HG03457 (cell line): ENCODE data around the gene MTCH2.
A peak's percentile ranks its signal among the peaks of the same experiment; 100 is the strongest.
"Not testable (repeated sequence)": the region's sequence is repeated elsewhere in the genome, so short reads cannot be mapped to it uniquely, and the experiment has no call there.

Experiments used
- ATAC-seq: cut with Tn5 transposase; IDR thresholded peaks from one replicate; pipeline ENCODE4 v1.9.1; 2021; ENCODE audit warnings: moderate number of reproducible peaks; ENCODE audit not compliant: unreplicated experiment

The MTCH2 gene

DNA sequence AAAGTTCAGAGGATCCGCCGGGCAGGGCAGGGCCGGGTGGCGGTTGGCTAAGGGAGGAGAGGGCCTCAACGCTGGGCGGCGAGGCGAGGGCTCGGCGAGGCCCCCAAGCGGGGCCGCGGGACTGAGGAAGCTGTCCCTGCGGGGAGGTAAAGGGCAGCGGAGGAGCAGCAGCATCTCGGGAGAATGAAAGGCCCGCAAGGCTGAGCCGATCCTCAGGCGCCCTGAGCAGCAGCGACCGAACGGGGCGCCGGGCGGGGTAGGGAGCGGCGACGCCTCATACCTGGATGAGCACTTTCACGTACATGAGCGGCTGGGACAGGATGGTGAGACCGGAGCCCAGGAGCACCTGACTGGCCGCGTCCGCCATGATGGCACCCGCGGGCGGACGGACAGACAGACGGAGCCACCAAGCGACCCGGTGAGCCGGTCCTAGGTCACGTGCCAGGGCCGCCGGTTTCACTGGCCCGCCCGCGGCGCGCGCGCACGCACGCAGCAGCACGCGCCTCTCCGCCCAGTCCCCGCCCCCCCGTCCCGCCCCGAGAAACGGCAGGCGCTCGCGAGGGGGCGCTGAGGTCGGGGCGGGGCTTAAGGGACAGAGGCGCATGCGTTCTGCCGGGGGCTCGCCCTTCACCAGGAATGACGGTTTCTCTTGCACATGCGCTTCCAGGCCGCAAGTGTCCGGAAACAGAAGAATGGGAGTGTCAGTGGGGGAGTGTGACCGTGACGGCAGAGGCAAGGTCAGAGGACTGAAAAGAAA lies at the start of gene MTCH2:
TSS of gene MTCH2 (minus strand) at position 461 of the 757 bp plus-strand sequence. CDS start at position 367, 94 bp downstream.
- peak; percentile 91 for ATAC-seq

DNA sequence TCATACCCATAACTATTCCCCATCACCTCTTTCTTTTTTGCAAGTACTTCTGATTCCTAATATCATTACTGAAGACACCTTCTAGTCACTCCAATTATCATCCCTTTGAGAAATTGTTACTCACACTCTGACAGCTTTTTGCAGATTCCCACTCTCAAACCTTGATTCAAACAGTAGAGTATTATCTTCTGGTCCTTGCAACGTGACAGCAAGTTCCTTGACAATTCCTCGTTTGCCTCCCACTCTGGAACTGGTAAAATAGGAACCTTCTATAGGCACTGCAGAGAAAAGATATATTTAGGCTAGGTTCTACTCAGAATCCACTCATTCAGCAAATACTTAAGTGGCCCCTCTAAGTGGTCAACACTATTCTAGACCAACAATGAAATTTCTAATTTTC lies 49.6 kb upstream of the MTCH2 start:
- ATAC-seq: no peak

DNA sequence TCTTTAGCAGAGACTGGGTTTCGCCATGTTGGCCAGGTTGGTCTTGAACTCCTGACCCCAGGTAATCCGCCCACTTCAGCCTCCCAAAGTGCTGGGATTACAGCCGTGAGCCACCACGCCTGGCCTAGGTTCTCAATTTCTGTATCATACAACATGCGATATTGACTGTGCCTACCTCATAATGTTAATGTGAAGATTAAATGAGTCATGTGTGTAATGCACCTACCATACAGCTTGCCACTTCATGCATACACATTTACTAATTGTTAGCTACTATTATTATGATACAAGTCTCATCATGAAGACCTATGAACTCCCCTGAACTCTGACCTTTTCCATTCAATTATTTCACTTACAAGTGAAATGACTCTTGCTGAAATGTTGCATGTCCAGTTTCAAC lies 47.1 kb upstream of the MTCH2 start:
- ATAC-seq: no peak

DNA sequence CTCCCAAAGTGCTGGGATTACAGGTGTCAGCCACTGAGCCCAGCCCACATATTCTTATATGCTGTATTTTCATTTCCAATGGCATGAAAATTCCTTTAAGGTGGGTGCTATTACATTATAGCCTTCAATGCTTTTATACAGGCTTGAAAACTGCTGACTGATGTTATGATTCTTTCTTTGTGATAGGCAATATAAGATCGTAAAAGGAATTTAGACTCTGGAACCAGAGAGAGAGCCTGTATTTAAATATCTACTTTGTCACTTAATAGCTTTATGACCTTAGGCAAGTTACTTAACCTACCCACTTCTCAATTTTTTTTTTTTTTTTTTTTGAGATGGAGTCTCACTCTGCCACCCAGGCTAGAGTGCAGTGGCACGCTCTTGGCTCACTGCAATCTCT lies 46.6 kb upstream of the MTCH2 start:
- ATAC-seq: no peak

DNA sequence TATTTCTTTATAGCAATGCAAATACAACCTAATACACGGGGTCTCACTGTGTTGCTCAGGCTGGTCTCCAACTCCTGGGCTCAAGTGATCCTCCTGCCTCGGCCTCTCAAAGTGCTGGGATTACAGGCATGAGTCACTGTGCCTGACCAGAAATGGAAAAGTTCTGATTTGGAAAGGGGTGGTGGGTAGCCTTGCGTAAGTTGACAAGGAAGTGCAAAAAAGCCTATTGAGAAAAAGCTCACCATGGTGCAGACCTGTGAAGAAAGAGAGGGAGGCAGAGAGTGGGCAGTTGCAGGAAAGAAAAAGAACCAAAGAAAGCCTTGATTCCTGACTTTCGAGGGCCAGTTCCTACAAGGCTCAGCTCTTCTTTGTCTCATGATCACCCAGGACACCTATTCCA lies 45.8 kb upstream of the MTCH2 start:
- no peak for ATAC-seq

DNA sequence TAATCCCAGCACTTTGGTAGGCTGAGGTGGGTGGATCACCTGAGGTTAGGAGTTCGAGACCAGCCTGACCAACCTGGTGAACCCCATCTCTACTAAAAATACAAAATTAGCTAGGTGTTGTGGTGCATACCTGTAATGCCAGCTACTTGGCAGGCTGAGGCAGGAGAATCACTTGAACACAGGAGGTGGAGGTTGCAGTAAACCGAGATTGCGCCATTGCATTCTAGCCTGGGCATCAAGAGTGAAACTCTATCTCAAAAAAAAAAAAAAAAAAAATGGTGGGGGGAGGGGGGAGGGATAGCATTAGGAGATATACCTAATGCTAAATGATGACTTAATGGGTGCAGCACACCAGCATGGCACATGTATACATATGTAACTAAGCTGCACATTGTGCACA lies 44.3 kb upstream of the MTCH2 start:
- not testable (repeated sequence) for ATAC-seq

DNA sequence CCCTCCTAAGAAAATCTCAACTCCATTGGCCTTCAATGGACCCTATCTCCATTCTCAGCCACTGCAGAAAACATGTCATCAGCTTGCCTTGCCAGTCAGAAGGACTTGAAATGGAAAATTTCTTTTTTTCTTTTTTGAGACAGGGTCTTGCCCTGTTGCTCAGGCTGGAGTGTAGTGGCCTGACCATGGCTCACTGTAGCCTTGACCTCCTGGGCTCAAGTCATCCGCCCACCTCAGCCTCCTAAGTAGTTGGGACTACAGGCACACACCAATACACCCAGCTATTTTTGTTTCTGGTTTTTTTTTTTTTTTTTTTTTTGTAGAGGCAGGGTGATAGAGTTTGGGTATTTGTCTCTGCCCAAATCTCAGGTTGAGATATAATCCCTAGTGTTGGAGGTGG lies 43.8 kb upstream of the MTCH2 start:
- ATAC-seq: no peak

DNA sequence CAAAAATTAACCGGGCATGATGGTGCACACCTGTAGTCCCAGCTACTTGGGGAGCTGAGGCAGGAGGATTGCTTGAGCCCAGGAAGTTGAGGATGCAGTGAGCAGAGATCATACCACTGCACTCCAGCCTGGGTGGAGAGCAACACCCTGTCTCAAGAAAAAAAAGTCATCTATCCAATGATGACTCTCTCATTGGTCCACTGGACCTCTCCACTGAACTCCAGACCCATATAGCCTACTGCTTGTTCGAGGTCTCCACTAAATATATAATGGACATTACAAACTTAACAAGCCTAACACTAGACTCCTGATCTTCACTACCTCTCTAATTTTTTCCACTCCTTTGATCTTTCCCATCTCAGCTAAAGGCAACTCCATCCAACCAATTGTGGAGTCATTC lies 33.5 kb upstream of the MTCH2 start:
- ATAC-seq: no peak

DNA sequence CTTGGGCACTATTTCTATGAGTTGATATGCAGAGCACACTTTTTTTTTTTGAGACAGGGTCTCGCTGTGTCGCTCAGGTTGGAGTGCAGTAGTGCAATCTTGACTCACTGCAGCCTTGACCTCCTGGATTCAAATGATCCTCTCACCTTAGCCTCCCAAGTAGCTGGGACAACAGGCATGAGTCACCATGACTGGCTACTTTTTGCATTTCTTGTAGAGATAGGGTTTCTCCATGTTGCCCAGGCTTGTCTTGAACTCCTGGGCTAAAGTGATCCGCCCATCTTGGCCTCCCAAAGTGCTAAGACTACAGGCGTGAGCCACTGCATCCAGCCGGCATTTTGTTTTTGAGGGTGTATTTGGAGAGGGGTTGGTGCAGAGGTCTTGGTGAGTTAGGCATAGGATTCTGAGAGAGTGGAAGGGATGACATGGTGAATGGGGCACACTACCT lies 29.9 kb upstream of the MTCH2 start:
- ATAC-seq: no peak

DNA sequence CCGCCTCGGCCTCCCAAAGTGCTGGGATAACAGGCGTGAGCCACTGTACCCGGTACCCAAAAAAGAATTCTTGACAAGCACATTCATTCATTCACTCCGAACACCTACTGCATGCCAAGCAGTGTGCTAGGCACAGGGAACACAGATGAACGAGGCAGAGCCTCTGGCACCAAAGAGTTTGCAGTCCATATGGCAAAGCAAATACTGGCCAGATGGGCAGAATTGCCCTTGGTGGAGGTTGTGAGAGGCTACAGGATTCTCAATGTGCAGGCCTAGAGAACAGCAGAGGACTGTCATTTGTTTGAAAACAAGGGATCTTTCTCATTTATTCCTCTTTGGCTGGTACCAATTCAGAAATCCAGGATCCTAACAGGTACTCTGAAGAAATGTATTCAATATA lies 27.5 kb upstream of the MTCH2 start:
- ATAC-seq: no peak

DNA sequence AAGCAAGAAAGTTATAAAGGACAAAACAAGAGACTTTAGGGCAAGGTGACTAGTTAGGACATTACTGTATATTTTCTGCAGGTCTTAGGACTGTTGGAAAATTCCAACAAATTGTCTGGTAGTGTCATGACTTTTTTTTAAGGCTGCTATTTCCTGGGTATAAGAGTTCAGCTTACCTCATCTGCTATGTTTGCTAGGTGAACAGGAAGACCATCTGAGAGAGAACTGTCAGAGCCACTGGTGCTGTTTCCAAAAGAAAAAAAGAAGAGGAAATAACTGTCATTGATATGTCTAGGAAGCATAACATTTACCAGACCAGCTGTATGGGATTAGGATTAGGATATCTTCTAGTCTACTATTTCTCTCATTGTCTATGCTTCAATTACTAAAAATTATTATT lies 26.3 kb upstream of the MTCH2 start:
- no peak for ATAC-seq

DNA sequence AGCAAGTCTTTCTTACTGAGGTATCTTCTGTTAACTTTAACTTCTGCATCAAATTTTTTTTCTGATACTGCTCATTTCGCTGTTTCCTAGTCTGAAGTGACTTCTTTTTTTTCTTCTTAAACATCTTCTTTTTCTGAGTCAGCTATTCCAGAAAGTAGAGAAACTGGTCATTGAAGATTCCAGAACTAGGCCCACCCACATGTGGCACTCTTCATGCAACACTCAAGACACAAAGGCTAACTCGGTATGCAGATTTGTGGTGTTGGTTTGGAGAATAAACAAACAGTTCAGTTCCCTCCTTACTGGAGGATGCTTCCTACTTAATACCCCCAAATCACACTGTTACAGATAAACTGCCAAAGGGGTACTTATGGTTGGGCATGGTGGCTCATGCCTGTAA lies 25.2 kb upstream of the MTCH2 start:
- ATAC-seq: no peak

DNA sequence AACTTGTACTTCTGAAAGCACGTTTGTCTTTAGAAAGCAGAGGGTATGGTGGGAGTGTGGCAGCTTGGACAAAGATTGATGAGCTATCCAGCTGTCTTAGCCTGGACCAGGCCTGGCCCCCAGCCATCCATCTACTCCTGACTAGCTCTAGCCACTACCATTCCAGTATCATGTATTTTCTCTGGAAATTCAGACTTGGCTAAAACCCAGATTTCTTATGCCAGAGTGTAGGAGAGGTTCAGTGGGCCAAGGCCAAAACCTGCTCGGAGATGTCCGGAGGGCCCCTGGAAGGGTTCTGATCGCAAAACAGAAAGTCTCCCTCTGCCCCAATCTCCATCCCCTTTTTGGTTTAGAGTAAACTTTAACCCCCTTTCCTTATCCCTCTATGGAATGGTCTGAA lies 24.8 kb upstream of the MTCH2 start:
- no peak for ATAC-seq

DNA sequence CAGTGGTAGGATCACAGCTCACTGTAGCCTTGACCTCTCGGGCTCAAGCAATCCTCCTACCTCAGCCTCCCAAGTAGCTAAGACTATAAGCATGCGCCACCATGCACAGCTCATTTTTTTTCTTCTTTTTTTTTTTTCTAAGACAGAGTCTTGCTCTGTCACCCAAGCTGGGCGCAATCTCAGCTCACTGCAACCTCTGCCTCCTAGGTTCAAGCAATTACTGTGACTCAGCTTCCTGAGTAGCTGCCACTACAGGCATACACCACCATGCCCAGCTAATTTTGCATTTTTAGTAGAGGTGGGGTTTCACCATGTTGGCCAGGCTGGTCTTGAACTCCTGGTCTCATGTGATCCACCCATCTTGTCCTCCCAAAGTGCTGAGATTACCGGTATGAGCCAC lies 22.6 kb upstream of the MTCH2 start:
- not testable (repeated sequence) for ATAC-seq

DNA sequence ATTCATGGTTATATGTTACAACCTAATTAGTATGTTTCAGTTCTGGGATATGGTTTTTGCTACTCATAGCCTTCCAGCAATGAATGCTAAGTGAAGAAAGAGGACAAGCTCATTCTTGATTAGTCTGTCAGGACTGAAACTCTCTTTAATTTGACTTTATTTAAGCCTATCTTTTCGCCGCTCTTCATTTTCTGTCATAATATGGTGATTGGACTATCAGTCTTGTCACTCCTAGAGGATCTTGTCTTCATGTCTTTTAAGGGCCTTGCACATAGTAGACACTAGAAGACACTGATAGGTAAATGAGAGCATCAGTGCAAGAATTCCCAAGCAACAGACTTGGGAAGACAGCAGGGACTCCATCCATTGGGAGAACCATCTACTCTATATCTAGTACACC lies 18.9 kb upstream of the MTCH2 start:
- no peak for ATAC-seq

DNA sequence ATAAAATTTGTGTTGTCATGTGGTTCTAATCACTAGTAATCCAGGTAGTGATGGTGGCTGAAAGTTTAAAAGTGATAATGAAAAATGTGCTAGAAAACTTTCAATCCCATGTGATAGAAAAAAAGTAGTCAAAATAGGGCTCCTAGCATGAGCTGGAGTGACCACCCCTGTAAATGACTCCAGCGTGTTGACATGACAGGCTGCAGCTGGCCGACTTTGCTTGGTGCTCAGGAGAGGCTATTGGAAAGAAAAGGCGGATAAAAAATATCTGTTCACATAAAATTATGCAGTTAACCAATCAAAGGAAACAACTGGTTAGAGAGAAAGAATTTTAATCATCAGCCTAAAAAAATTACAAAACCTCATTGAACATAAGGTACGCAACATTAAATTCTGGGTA lies 16.9 kb upstream of the MTCH2 start:
- ATAC-seq: no peak

DNA sequence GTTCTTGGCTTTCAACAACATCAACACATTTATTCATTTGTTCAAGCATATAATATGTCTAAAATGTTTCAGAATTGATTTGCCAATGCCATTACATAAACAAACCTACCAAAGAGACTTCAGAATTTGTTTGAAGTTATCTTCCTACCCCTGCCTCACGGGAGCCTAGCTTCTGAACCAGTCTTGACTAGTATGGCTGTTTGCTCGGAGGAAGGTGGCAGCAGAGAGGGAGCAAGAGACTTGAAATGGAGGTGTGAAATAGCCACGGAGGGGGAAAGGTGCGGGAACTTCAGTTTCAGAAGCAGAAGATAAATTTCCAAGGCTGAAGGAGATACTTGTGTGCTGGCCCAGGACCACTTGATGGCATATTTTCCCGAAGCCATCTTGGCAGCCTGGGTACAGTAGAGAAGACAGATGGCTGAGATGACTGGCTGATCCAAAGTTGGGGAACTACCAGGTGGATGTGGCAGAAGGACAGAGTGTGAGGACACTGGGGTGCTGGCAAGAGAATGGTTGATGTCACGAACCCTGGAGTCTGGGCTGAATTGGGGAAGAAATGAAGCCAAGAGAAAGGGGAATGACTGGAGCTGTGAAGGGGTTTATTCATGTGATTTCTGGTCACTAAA lies 14.0 kb upstream of the MTCH2 start:
- ATAC-seq: no peak

DNA sequence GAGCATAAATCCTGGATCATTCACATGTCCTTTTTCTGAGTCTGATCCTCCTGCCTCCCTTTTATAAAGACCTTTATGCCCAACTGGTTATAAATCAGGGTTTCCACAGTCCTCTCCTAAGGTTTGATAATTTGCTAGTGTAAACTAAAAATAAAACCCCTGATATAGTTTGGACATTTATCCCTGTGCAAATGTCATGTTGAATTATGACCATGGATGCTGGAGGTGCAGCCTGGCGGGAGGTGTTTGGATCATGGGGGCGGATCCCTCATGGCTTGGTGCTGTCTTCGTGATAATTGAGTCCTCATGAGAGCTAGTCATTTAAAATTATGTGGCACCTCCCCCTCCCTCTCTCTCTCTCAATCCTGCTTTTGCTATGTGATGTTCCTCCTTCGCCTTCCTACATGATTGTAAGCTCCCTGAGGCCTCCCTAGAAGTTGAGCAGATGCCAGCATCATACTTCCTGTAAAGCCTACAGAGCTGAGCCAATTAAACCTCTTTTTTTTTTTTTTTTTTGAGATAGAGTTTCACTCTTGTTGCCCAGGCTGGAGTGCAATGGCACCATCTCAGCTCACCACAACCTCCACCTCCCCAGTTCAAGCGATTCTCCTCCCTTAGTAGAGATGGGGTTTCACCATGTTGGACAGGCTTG lies 9.6 kb upstream of the MTCH2 start:
- ATAC-seq: no peak

DNA sequence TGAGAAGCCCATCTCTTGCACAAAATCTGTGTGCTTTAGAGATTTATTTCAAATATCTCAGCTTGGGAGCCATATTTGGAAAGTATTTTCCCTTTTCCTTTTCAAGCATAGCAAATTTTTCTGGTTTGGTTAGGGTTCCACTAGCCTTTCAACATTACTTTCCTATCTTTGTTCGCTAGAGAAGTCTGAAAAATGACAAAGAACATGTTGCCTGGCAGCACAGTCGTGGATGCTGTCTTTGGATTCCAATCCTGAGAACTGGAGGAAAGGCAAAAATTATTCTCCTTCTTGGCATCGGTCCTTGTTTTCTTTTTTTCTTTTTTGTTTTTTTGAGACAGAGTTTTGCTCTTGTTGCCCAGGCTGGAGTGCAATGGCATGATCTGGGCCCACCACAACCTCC lies 6.9 kb upstream of the MTCH2 start:
- no peak for ATAC-seq

DNA sequence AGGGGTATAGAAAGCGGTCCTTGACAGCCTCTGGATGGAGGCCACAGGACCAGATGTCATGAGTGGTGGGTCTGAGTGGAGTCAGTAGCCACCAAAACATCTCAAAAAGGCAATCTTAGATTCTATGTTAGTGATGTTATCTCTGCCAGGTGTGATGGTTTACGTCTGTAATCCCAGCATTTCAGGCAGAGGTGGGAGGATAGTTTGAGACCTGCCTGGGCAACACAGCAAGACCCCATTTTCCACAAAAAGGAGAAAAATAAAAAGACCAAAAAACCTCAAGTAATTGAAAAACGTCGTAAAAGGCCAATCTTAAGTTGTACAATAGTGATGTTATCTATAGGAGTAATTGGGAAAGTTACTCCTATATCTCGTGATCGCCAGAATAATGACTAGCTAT lies 3.7 kb upstream of the MTCH2 start:
- ATAC-seq: no peak

DNA sequence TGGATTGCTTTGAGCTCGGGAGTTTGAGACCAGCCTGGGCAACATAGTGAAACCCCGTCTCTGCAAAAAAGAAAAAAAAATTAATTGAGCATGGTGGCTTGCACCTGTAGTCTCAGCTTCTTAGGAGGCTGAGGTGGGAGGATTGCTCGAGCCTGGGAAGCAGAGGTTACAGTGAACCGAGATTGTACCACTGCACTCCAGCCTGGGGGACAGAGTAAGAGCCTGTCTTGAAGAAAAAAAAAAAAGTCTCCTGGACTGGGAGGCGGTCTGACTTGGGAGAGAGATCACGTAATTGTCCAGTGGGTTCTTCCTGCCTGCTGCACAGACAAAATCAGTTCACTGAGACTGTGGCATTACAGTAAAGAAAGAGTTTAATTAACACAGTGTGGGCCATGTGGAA lies 3.1 kb upstream of the MTCH2 start:
- no peak for ATAC-seq

DNA sequence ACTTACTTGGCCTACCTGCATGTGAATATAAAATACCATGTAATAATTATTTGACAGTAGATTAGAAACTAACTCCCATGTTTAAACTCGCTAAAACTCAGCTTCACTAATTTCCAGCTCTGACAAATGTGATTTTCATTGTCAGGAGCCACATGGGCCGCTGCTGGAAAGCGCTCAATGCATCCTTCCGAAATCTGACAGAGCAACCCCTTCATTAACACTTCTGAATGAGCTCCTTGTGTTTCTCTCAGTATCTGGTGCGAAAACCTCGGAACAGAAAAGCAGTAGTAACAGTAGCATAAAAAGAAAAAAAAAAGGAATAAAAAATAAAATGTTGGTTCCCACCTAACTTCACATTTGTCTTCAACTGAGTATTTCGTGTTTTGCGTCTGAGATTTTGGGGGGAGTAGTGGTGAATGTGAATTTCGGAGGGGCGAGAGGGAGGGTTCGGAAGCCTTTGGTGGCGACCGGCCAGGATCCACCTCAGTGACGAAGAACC lies 710 bp downstream of the MTCH2 start:
- no peak for ATAC-seq
